Activated CD4-positive, CD25-positive, alpha-beta regulatory T cell treated with anti-CD3 and anti-CD28 coated beads, Interleukin-2, amount 50 U/mL, for 16 hours (primary cell): Measurements from ENCODE around the gene CALR3.
"Not testable (repeated sequence)": the region's sequence is repeated elsewhere in the genome, so short reads cannot be mapped to it uniquely, and the experiment has no call there.

Experiments
- DNase-seq: peaks from one replicate; pipeline ENCODE4 v3.0.0-alpha.2; 2020; ENCODE audit warnings: low read depth, low spot score

Gene CALR3

DNA sequence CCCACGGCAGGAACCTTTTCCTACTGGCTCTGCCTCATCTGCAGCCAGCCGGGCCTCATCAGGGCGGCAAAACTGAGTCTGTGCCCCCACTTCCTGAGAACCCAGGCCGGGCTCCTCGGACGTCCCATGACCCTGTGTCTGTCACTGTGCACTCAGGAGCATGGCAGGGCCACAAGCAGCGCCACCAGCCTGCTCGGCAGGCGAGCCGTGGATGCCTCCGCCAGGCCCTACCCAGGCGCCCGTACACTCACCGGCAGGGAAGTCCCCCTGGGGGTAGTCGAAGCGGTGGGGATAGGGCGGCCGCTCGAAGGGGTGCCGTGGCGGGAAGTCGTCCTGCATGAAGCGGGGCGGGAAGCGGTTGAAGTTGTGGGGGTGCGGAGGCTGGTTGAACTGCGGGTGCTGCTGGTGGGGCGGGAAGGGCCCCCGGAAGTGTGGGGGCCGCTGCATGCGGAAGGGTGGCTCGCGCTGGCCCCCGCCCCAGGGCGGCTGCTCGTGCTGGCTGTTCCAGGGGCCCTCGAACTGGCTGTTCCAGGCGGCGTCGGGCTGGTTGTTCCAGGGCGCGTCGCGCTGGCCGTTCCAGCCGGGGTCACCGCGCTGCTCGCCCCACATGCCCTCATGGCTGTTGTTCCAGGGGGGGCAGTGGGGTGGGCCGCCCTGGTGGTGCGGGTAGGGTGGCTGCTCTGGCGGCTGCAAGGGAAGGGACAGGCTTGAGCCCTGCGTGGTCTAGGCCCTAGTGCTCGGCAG is 29.2 kb upstream of the CALR3 start:
- DNase-seq = no peak

DNA sequence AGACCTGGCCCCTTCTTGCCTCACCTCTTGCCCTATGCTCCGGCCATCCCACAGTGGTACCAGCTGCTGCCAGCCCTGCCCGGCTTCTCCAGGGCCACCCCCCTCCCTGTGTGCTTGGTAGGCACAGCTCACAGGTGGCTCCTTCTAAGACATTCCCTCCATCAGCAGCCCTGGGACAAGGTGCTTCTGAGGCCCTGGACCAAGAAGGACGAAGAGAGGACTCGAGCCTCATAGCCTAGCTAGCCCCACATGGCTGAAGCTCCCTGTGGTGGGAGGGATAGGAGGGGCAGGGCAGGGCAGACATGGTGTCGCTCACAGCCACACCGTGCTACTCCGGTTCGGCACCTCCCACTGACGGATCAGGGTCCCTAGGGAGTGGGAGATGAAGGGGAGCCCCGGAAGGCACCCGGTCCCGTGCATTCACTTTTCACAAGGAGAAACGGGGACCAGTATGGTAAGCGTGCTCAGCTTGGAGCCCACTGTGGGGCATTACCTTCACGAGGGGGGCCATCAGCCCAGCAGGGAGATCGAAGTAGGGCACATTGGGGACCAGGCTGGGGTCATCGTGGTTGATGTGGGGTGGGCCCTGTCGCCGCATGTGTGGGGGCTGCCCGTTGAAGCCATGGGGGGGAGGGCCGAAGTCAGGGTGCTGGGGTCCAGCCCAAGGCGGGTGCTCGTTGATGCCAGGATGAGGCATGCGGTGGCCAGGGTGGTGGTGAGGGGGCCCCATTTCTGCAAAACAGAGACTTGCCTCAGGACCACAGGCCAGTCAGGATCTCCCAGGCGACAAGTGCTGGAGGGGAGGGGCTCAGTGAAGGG is 26.8 kb upstream of the CALR3 start:
- DNase-seq = no peak

DNA sequence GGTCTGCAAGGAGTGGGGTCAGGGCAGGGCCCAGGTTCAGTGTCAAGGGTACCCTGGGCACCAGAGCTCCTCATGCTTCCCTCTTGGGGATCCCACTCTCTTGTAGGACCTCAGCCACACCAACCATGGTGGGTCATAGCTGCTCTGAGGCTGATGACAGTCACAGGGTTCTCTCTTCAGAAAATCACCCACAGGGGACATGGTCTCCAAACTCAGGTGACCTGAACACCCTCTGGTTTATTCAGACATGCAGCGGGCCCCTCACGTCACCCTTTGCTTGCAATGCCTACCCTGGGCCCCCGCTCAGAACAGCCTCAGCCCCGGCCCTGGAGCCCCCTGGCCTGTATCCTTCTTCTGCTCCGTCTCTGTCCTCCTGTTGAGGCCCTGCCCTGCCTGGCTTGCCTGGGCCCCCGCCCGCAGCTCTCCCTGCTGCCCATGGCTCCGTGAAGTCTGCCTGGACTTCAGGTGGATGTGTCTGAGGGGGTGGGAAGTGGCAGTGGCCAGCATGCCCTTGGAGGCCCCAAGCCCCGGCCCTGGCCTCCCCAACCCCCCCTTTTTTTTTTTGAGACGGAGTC is 25.8 kb upstream of the CALR3 start:
- no peak for DNase-seq

DNA sequence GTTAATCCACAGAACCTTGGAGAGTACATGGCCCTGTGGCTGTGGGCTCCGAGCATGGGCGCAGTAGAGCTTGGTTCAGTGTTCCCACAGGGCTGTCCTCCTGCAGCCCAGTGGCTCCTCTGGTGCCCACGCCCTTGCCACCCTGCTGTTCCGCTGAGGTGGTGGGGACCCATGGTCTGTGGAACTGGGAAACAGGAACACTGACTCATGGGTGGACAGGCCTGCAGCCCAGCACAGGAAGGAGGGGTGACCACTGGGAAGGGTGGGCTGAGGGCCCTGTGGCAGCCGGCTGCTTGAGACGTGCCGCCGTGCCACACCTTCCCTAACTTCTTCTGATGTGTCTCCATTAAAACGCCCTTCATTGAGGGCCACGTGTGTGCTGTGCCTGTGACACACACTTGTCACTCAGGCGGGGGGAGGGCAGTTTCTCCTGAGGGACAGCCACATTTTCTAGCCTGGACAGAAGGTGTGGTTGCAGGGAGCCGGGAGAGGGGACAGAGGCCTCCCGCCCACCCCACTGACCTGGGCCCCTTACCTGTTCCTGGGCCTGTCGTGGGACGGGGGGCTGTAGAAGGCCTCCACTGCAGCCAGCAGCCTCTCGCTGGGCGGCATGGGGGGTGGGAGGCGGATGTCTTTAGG is 25.1 kb upstream of the CALR3 start:
- no peak for DNase-seq

DNA sequence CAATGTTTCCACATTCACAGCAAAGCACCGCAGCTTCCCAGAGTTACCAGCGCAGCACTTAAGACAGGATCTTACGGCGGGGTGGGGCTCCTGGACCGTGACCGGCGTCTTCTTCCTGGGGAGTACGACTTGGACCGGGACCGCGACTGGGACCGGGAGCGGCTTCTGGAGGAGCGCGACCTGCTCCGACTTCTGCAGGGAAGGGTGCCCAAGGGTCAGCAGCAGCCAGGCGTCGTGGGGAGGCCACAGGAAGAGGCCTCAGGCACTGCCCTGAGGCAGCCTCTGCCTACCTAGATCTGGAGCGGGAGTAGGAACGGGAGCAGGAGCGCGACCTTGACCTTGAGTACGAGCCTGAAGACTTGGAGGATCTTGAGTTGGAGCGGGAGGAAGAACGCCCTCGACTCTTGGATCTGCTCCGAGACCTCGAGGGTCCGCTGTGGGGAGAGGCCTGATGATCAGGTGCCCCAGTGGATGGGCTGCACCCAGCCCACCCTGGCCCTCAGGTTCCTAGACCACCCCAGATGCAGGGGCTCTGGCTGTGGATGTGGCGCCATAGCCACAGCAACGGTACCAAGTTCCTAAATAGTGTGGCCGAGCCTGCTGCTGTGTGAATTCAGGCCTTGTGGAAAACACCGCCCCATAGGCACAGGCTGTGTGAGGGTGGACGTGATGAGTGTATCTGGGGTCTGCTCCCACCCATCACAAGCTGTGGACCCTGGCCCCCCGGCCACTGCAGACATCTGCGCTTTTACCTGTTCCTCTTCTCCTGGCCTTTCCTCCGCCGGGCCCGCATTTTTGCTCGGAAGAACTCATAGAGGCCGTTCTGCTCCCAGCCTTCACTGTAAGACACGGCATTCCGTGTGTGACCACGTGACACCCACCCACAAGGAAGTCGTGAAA is 24.4 kb upstream of the CALR3 start:
- DNase-seq = no peak

DNA sequence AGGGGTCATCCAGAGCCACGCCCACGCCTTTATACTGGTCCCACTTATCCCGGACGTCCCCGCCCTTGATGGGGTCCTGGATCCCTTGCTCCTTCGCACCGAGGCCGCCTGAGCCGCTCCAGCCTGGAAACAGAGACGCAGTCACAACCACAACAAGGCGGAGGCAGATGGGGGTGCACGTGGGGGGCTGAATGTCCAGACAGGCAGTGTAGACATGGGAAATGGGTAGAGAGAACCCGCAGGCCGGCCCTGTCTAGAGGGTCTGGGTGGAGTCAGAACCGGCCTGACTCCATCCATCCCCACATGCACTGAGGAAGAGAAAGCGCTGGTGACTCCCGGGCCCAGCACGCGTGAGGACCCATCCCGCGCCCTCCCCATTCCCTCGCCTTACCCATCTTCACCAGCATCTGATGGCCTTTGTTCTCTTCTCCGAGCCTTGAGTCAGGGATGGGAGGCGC is 23.3 kb upstream of the CALR3 start:
- no peak for DNase-seq

DNA sequence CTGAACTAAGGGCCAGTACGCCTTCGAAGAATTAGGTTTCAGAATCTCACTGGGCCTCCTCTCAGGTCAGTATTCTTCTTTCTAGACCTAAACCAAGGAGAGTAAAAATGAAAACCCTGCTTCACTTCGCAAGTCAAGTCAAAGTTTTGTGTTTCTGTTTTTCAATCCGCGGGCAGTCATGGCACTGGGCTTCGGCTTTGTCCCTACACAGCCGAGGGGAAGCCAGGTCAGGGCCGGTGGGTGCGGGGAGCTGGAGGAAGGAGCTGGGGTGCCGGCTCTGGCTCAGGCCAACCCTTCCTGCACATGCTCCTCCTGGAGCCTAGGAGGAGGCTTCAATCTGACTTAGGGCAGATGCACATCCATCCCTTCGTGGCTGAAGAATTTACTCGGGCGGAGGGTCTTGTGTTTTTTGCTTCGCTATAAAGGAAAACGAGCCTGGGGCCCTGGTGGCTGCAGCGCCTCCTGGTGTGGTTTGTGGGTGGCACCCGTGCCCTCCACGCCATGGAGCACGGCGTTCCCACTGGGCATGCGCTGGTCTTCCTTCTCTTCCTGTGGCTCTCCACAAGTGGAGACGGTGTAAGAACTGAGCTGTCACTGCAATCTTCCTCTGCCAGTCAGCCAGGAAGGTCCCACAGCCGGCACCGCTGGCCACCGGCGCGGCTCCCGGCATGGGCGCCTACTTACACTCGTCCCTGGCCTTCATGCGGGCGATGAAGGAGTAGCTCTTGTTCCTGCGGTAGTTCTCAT is 22.7 kb upstream of the CALR3 start:
- no peak for DNase-seq

DNA sequence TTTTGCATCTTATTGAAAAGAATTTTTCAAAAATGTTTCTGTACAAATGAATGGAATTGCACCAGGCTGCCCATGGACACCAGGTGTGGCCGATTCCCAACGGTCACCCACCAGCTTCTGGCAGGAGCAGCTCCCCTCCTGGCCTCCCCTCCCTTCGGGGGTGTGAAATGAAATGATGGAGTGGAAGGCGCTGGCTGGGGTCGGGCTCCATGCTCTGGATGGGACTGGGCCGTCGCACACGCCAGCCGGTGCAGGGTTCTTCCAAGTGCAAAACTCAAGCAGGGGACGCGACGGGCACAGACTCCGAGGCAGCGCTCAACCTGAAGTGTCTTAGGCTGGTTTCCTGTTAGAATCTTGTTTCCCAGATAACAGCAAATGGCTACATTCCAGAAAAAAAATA is 22.1 kb upstream of the CALR3 start:
- DNase-seq = no peak

DNA sequence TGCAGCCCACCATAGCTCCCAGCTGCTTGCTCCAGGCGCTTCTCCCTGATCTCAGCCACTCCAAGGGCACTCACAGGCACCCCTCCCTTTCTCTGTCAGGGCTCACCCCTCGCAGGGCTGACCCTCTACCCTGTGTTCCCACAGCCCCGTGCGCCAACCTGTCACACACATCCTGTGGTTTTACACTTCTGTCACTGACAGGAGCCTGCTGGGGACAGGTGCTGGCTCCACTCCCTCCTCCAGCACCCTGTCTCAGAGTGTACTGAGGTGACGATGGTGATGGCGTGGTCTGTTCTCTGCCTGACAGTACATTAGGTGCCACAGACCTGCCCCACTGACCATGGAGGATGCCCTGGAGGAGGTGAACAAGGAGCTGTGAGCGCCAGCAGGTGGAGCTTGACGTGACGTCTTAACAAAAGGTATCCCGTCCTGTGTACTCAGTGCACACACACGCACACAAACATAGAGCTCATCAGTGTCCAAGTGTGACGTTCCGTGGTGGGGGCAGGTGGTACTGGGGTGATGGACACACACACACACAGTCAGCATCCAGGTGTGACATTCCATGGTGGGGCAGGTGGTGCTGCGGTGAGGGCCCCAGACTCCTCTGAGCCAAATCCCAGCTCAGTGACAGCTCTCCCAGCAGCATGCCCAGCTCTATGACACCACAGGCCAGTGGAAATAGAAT is 21.1 kb upstream of the CALR3 start:
- DNase-seq = no peak

DNA sequence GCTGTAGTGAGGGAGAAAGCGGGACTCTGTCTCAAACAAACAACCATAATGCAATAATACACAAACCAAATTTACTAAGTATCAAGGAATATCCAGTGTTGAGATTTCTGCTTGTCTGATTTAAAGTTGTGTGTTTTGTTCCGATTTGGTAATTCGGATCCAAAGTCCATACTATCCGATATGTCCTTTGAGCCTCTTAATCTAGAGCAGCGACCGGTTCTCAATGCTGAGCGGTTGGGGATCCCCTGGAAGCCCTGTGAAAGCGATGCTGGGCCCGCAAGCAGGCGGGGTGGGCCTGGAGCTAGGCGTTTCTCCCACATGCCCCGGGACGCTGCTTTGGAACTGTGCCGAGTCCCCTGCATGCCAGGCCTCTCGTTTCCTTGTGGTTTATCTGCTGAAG is 20.4 kb upstream of the CALR3 start:
- no peak for DNase-seq

DNA sequence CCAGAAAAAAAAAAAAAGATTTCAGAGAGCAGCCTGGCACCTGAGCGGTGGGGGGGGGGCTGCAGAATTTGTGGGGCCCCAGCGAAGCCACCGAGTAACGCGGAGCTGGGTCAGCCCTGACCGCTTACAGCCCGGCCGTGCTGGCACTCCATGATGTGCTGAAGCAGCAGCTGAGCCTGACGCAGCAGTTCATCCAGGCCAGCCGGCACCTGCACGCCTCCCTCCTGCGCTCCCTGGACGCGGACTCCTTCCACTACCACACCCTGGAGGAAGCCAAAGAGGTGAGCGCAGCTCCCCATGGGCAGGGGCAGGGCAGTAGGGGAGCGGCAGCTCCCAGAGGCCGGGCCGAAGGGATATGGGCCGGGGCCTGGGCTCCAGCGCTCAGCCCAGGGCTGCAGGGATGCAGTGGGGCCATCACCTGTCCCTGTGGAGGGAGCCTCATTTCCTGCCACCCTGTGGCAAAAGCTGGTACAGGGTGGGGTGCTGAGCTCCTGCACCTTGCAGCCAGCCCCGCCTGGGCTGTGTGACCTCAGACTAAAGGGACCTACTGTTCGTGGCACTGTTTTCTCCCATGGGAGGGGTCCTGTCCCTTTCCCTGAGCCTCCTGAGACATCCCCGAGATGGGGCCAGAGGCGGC is 18.5 kb upstream of the CALR3 start:
- DNase-seq = no peak

DNA sequence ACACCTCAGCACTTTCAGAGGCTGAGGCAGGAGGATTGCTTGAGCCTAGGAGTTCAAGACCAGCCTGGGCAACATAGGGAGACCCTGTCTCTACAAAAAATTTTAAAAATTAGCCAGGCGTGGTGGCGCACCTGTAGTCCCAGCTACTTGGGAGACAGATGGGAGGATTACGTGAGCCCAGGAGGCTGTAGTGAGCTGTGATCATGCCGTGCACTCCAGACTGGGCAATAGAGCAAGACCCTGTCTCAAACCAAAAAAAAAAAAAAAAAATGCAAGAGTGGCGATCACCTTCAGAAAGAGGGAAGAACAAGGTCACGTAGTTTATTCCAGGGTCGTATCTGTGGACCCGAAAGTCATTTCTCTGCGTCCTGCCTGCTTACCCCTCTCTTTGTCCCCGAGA is 16.6 kb upstream of the CALR3 start:
- DNase-seq = not testable (repeated sequence)

DNA sequence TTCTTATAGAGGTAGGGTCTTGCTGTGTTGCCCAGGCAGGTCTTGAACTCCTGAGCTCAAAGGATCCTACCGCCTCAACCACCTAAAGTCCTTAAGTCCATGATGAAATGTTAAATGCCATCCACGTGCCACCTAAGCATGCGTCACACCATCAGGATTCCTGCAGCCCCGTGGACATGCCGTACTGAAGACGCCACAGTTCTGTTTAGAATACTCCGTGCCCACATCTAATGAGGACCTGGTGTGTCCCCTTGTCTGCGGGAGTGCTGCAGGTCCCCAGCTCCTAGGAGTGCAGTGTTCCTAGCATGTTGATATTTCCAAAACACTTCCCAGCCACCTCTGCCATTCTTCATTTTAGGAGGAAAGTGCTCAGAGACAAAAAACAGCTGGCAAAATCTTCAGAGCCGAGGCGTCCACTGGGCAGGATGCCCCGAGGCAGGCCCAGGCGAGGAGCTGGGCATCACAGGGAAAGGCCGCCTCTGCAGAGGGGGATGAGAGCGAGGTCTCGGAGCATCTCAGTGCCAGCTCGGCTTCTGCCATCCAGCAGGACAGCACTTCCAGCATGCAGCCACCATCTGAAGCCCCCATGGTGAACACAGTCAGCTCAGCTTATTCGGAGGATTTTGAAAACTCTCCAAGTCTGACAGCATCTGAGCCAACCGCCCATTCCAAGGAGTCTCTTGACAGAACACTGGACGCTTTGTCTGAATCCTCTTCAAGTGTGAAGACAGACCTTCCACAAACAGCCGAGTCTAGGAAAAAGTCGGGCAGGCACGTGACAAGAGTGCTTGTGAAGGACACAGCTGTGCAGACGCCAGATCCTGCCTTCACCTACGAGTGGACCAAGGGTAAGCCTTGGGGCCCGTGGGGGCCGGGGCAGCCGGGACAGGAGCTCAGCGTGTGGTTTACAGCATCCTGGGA is 13.4 kb upstream of the CALR3 start:
- DNase-seq = no peak

DNA sequence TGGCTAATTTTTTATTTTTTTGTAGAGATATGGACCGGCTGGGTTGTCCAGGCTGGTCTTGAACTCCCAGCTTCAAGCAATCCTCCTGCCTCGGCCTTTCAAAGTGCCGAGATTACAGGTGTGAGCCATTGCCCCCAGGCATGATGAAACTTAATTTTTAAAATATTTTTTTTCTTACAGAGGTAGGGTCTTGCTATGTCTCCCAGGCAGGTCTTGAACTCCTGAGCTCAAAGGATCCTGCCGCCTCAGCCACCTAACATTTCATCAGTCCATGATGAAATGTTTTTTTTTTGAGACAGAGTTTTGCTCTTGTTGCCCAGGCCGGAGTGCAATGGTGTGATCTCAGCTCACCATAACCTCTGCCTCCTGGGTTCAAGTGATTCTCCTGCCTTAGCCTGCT is 12.6 kb upstream of the CALR3 start:
- DNase-seq = no peak

DNA sequence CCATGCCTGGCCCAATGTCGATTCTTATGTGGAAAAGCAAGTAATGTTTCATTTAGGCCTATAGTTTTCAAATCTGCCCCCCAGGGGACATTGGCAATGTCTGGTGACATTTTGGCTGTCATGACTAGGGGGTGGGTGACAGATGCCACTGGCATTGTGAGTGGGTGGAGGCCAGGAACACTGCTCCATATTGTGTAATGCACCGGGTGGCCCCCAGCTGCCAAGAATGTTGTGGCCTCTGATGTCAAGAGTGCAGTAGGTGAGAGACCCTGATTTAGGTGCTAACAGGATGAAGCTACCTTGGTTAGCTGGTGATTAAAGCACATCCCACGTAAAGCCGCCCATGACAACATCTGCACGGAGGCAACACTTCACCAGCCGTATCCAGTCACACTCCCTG is 11.0 kb upstream of the CALR3 start:
- no peak for DNase-seq

DNA sequence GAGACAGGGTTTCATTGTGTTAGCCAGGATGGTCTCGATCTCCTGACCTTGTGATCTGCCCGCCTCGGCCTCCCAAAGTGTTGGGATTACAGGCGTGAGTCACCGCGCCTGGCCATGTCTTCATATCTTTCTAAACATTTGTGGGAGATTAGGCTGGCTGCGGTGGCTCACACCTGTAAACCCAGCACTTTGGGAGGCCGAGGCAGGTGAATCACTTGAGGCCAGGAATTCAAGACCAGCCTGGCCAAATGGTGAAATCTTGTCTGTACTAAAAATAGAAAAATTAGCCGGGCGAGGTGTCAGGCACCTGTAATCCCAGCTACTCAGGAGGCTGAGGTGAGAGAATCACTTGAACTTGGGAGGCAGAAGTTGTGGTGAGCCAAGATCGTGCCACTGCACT is 10.2 kb upstream of the CALR3 start:
- DNase-seq = not testable (repeated sequence)

DNA sequence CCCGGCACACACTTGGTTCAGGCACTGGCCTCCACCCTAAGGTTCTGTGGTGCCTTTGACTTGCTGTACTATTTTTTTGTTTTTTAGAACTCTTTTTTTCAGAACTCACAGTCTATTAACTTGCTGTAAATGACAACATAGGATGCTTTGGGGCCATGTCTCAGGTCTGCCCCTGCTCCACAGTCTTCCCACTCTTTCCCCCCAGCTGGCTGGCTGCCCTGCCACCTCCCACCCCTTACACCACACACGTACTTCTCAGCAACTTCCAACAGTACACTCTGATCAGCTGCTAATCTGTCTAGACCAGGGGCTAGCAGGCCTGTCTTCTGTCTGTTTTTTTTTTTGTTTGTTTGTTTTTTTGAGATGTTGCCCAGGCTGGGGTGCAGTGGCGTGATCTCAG is 8.3 kb upstream of the CALR3 start:
- no peak for DNase-seq

DNA sequence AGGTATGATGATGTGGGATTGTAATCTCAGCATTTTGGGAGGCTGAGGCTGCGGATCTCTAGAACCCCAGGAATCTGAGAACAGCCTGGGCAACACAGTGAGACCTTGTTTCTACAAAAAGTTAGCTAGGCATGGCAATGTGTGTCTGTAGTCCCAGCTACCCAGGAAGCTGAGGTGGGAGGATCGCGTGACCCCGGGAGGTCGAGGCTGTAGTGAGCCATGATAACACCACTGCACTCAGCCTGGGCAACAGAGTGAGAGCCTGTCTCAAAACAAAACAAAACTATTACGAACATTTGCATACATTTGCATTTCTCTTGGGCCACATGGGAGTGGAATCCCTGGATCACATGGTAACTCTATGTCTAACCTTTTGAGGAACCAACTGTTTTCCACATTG is 1.9 kb upstream of the CALR3 start:
- DNase-seq = no peak
